H1 (cell line): Measurements from ENCODE around the gene LGR4. TPM values are rescaled to one million over a fixed set of nuclear protein-coding genes. Genes with fewer than 3 reads are reported as not detected.

ENCODE experiments used
- ATF3 ChIP-seq: IDR thresholded peaks from 2 replicates; pipeline ENCODE4 v1.6.1; 2011; ENCODE audit warnings: low read depth, mild to moderate bottlenecking, low read length; ENCODE audit not compliant: insufficient read depth
- CREB1 ChIP-seq: IDR thresholded peaks from 2 replicates; pipeline ENCODE4 v1.6.1; 2012; ENCODE audit warnings: inconsistent platforms
- KDM5A ChIP-seq: fragments of 200-600 bp; IDR thresholded peaks from 2 replicates; pipeline ENCODE4 v1.7.1; 2012; ENCODE audit warnings: mild to moderate bottlenecking, low read length, inconsistent platforms, mixed read lengths
- SIX5 ChIP-seq: IDR thresholded peaks from 2 replicates; pipeline ENCODE4 v1.6.1; 2011; ENCODE audit warnings: mild to moderate bottlenecking, low read depth, low read length
- SUZ12 ChIP-seq: fragments of 200-600 bp; sonication (generic); IDR thresholded peaks from 2 replicates; pipeline ENCODE4 v1.6.1; 2012; ENCODE audit warnings: mild to moderate bottlenecking, inconsistent platforms, low read length, moderate library complexity, mixed read lengths
- polyA plus RNA-seq, 7 experiments: library from polyadenylated mRNA; depleted of rRNA in 3 of 7; stranded (reverse) in 5 of 7; unstranded in 2 of 7; fragments of >200 nt in 5 of 7; fragments of 200-250 nt in 2 of 7; gene quantifications; 1 replicate in 5 of 7; 2 replicates in 1 of 7; 4 replicates in 1 of 7; pipeline versions ENCODE4 v1.2.1 to v1.2.3, GENCODE V29; 2011 to 2013; ENCODE audit warnings: missing spikeins in 2 of 7, mixed read lengths in 2 of 7
- total RNA-seq: library from RNA; stranded (reverse); fragmentation: NEBNext Ultra II Directional; extraction: Animal tissue kit (Norgen Biotek cat#: 25700); gene quantifications from 2 replicates; pipeline ENCODE4 v1.2.1, GENCODE V29; 2021

The LGR4 gene
- total and polyA plus RNA-seq, 2 of the 8 experiments (the other 6 are each of a cell fraction or from before 2014, with no cell fraction given), result 26.6 to 61.7 TPM

GRCh38 chr11:27391331-27392015 is 81.1 kb downstream of the LGR4 start (continued):
- no peak for TF ChIP-seq ATF3
- TF ChIP-seq SIX5, result no peak
- TF ChIP-seq SUZ12, result no peak
- no peak for TF ChIP-seq CREB1
- no peak for TF ChIP-seq KDM5A
